GM23248 (cell line): Measurements from ENCODE around the gene PRAMEF7.
"Not testable (repeated sequence)": the region's sequence is repeated elsewhere in the genome, so short reads cannot be mapped to it uniquely, and the experiment has no call there.

ENCODE experiments used
- EZH2 ChIP-seq: fragments of 200-600 bp; sonication (generic); IDR thresholded peaks from 2 replicates; pipeline ENCODE4 v1.6.1; 2018; ENCODE audit warnings: antibody characterized with exemption, mild to moderate bottlenecking; ENCODE audit not compliant: insufficient read depth, poor library complexity, severe bottlenecking
- EZH2phosphoT487 ChIP-seq: fragments of 200-600 bp; sonication (generic); IDR thresholded peaks from 2 replicates; pipeline ENCODE4 v1.6.1; 2018; ENCODE audit warnings: antibody characterized with exemption, moderate library complexity, mild to moderate bottlenecking, low read depth; ENCODE audit not compliant: insufficient read depth

DNA sequence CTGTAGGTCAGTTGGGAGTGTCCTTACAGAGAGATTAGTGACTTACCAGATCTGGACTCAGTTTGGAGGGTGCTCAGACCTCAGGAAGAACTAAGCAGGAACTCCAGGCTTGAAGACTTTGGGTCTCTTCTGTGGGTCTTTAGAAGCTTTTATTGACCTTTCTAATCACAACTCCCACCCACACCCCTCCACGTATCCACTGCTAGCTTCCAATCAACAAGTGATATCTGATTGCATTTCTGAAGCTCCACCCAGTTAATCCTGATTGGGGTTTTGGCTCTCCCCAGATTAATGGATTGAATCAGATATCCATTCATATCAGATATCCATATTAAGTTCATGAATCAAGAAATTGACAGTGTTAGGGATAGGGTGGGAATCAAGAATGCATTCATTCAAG is 18.2 kb upstream of the PRAMEF7 start, which contains the start of gene PRAMEF10:
- not testable (repeated sequence) for TF ChIP-seq EZH2phosphoT487, EZH2
